ENCODE data around the gene KRTAP12-1.

KRTAP12-1 gene

DNA sequence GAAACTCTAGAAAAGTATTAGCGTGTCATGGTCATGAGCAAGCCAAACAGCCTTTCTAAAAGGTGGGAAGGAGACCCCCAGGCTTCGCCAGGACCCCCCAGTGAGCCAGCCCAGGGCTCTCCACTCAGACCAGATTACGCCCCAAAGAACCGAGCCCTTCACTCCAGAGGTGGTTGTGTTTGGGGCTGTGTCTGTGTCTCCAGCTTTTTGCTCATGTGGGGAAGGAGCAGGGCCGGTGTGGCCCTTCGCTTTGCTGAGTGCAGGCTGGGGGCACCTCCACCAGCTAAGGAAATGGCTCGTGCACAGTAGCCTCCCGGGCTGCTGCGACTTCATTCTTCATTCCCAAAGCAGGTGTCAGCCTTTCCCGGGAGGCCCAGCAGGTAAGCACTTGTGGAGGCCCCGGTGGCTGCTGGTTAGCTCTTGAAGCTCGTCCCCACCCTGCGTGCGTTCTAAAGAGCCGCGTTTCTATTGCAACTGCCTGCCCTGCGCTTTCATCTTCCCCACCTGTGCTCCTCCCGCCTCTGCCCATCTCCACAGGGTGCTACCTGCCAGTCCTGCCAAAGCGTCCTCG, 28.9 kb upstream of the KRTAP12-1 start:
- DNase-seq = no peak

DNA sequence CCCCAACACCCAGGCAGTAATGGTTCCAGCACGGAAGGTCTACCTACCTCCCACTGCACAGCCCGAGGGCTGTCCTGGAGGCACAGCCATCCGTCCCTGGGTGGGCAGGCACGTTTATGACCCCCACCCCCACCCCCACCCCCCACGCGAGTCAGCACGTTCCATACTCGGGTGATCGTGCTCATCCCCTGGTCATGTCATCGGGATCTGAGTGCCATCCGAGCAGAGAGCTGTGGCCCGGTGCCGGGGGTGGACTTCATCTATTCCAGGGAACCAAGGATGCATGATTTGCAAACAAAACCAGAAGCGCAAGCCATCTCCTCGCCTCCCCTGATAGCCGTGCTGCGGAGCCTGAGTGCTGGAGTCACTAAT, 28.3 kb upstream of the KRTAP12-1 start:
- DNase-seq = no peak

- DNase-seq = no peak
These were observed 27.7 kb upstream of the KRTAP12-1 start for GRCh38 chr21:44709426-44710293.

- no peak for DNase-seq
These were observed 27.0 kb upstream of the KRTAP12-1 start for GRCh38 chr21:44708866-44709425.

GRCh38 chr21:44708213-44708865, 26.4 kb upstream of the KRTAP12-1 start:
- DNase-seq = no peak

- DNase-seq = no peak
These were observed 25.0 kb upstream of the KRTAP12-1 start for GRCh38 chr21:44706706-44707581.

- DNase-seq = no peak
These were observed 24.2 kb upstream of the KRTAP12-1 start for GRCh38 chr21:44706026-44706705.

GRCh38 chr21:44704636-44705001, 22.7 kb upstream of the KRTAP12-1 start:
- no peak for DNase-seq

DNA sequence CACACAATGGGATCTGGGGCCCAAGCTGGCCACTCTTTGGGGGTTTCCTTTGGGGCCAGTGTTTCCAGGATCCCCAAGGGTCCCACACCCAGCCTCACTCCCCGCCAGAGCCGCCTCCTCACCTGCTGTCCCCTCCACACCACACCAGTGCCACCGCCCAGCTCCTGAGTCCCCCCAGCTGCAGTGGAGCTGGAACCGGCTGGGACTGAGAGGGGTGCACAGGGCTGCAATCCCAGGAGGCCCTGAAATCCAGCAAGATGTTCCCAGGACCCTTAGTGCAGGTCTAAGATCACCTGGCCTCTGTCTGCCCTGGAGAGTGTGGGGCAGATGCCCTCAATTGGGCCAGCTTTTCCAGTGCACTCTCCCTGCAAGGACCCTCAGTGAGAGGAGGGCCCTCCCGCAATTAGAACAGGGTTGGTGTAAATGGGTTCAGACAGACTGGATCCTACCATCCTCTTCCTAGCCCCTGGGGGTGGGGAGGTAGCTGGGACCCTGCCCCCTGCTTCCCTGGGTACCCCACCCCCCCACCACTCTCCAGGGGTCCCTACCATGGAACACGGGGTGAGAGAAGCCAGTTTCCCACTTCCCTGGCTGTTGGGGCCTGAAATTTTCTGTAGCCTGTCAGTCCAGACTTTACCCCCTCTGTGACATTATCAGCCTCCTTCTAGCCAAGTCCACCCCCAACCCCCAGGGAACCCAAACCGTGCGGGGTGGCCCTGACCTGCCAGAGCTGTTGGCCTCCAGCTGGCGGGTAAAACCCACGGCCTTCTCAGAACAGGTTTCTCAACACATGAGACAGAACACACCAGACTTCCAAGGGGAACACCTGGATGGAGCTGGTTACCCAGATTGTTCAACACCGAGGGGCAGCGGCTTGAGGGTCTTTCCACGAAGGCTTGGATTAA, 22.0 kb upstream of the KRTAP12-1 start:
- DNase-seq = no peak

GRCh38 chr21:44702973-44703730, 21.2 kb upstream of the KRTAP12-1 start:
- DNase-seq = no peak

DNA sequence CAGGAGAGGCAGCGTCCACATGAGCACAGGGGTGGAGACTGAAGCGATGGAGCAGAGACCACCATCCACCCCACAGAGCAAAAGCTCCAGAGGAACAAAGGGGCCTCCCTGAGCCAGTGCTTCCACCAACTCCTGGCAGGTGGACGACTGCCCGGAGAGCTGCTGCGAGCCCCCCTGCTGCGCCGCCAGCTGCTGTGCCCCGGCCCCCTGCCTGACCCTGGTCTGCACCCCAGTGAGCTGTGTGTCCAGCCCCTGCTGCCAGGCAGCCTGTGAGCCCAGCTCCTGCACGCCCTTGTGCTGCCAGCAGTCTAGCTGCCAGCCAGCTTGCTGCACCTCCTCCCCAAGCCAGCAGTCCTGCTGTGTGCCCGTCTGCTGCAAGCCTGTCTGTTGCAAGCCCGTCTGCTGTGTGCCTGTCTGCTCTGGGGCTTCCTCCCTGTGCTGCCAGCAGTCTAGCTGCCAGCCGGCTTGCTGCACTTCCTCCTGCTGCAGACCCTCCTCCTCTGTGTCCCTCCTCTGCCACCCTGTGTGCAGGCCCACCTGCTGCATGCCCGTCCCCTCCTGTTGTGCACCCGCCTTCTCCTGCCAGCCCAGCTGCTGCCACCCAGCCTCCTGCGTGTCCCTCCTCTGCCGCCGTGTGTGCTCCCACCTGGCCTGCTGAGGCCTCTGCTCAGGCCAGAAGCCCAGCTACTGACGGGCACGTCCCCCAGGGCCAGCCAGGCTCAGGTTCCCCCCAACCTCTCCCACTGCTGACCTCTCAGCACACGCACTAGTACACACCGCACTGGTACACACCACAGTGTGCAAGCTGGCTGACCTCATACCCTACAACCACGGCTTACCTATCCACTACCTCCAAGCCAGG, 20.4 kb upstream of the KRTAP12-1 start:
- DNase-seq = no peak

GRCh38 chr21:44701541-44701940, 19.6 kb upstream of the KRTAP12-1 start:
- no peak for DNase-seq

GRCh38 chr21:44701023-44701400, 19.0 kb upstream of the KRTAP12-1 start:
- DNase-seq = no peak

- no peak for DNase-seq
These were observed 18.4 kb upstream of the KRTAP12-1 start for GRCh38 chr21:44700101-44701022.

DNA sequence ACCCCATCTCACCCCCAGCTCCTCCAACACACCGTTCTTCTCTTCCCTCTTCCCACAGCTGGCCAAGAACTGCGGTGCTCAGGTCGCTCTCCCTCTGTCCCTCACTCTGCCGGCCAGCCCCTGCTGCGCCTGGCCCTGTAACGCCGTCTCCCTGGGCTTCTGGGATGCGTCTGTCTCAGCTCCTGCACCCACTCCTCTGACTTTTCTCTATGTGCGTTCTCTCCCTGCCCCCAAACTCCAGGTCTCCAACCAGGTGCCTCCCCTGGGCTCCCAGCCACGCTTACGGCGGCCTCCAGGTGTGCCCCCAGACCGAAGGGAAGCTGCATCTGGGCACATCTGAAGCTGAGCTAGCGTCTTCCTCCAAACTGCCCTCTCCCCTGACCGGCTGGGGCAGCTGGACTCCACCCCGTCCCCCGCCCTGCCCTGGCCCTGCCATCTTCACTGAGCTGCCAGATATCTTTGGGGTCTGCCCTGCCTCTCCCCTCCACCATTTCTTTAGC, 17.6 kb upstream of the KRTAP12-1 start:
- no peak for DNase-seq

GRCh38 chr21:44697811-44698734, 16.1 kb upstream of the KRTAP12-1 start:
- DNase-seq = no peak
